Chondrocyte (in vitro differentiated cells): Measurements from ENCODE around the gene SLC29A3. TPM values are rescaled to one million over a fixed set of nuclear protein-coding genes. Genes with fewer than 3 reads are reported as not detected.
A peak's percentile ranks its signal among the peaks of the same experiment; 100 is the strongest.

ENCODE experiments used
- DNase-seq: peaks from one replicate; pipeline ENCODE4 v3.0.0; 2021; ENCODE audit warnings: mixed read lengths, low spot score
- H3K27ac Mint-ChIP-seq: one replicate; pipeline ENCODE4 v1.8.0; 2021; ENCODE audit warnings: mild to moderate bottlenecking, moderate library complexity, mixed read lengths; ENCODE audit not compliant: unreplicated experiment
- H3K27me3 Mint-ChIP-seq: 2 replicates; pipeline ENCODE4 v1.8.0; 2021; ENCODE audit warnings: low read depth, mixed read lengths
- H3K36me3 Mint-ChIP-seq: 2 replicates; pipeline ENCODE4 v1.8.0; 2021; ENCODE audit warnings: low read depth, mixed read lengths
- H3K4me1 Mint-ChIP-seq: 2 replicates; pipeline ENCODE4 v1.8.0; 2021; ENCODE audit warnings: low read depth, mild to moderate bottlenecking, mixed read lengths
- H3K4me3 Mint-ChIP-seq: one replicate; pipeline ENCODE4 v1.8.0; 2021; ENCODE audit warnings: mild to moderate bottlenecking, moderate library complexity, mixed read lengths; ENCODE audit not compliant: unreplicated experiment
- H3K9me3 Mint-ChIP-seq: 2 replicates; pipeline ENCODE4 v1.8.0; 2021; ENCODE audit warnings: low read depth, mixed read lengths
- total RNA-seq: library from RNA; stranded (reverse); gene quantifications from 3 replicates; pipeline ENCODE4 v1.2.1, GENCODE V29; 2021
- TF ChIP-seq, protein P1 (sequence below): fragments of 200-600 bp; sonication (generic); IDR thresholded peaks from 2 replicates; pipeline ENCODE4 v1.5.0; 2021; ENCODE audit warnings: antibody characterized with exemption, mild to moderate bottlenecking, moderate library complexity

SLC29A3 gene
- total RNA-seq, 1 donor from 2014 or later: 3.8 TPM

DNA sequence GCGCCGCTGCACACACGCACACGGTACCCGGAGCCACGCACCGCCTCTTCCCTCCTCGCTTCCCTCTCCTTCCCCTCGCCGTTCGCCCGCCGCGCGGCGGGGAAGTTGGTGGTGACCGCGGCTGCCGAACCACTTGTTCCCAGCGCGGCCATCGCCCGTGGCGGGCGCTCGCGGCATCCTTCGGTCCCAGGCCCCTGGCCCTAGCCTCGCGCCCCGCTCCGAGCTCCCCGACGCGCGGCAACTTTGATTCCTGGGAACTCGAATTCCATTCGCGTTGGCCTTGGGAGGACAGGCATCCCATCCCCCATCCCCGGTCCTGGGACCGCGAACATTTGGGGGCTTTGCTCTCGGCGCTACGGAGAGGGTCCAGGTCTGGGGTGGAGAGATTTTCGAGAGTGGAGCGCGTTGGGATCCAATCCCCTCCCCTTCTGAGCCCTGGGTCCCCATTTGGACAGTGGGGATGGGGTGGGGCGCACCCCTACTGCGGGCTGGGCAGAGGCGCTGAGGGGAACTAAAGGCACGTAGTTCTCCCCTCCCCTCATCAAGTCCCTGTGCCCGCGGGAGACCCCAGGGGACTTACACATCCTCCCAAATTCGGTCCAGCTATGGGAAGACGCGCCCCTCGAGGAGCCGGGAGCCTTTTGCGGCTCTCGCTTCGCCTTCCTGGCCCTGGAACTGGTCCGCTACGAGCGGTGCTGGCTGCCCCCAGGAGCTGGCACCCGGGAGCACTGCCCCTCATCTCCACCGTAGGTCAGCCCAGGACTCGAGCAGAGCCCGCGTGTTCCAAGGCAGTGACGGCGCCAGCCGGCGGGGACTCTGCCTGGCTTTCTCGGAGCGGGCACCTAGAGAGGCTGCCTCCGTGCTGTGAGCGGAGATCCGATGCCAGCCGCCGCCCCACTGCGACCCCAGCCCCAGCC, 78.5 kb downstream of the SLC29A3 start:
- H3K4me3 Mint-ChIP-seq: peak overlapping the region; percentile 52
- no peaks in the 10 kb centered on the region for H3K9me3 Mint-ChIP-seq
- TF ChIP-seq, protein P1, sequence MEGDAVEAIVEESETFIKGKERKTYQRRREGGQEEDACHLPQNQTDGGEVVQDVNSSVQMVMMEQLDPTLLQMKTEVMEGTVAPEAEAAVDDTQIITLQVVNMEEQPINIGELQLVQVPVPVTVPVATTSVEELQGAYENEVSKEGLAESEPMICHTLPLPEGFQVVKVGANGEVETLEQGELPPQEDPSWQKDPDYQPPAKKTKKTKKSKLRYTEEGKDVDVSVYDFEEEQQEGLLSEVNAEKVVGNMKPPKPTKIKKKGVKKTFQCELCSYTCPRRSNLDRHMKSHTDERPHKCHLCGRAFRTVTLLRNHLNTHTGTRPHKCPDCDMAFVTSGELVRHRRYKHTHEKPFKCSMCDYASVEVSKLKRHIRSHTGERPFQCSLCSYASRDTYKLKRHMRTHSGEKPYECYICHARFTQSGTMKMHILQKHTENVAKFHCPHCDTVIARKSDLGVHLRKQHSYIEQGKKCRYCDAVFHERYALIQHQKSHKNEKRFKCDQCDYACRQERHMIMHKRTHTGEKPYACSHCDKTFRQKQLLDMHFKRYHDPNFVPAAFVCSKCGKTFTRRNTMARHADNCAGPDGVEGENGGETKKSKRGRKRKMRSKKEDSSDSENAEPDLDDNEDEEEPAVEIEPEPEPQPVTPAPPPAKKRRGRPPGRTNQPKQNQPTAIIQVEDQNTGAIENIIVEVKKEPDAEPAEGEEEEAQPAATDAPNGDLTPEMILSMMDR: no peak
- H3K27ac Mint-ChIP-seq: no peak overlapping the region
- H3K4me1 Mint-ChIP-seq: peaks cover 6% of the 10 kb centered on the region
- DNase-seq: no peak
- H3K36me3 Mint-ChIP-seq: no peaks in the 10 kb centered on the region
- peaks cover 73% of the 10 kb centered on the region for H3K27me3 Mint-ChIP-seq

DNA sequence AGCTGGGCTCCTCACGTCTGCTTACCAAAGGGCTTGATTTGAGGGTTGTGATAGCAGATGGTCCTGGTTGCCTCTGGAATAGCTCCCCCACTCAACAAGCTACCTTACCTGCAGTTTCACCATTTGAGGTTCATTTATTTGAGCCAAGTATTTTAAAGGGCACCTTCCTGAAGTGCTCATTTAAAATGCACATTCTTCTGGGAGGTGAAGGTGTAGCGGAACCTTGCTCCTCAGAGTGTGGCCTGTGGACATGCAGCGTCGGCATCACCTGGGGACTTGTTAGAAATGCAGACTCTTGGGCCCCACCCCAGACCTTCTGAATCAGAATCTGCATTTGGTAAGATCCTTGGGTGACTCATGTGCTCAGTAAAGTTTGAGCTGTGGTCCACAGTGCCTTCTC, 79.9 kb downstream of the SLC29A3 start:
- no peak overlapping the region for H3K27ac Mint-ChIP-seq
- peaks cover 64% of the 10 kb centered on the region for H3K27me3 Mint-ChIP-seq
- H3K4me3 Mint-ChIP-seq: no peak overlapping the region
- H3K36me3 Mint-ChIP-seq: no peaks in the 10 kb centered on the region
- TF ChIP-seq, protein P1: no peak
- no peaks in the 10 kb centered on the region for H3K9me3 Mint-ChIP-seq
- DNase-seq: no peak
- H3K4me1 Mint-ChIP-seq: peaks cover 6% of the 10 kb centered on the region

DNA sequence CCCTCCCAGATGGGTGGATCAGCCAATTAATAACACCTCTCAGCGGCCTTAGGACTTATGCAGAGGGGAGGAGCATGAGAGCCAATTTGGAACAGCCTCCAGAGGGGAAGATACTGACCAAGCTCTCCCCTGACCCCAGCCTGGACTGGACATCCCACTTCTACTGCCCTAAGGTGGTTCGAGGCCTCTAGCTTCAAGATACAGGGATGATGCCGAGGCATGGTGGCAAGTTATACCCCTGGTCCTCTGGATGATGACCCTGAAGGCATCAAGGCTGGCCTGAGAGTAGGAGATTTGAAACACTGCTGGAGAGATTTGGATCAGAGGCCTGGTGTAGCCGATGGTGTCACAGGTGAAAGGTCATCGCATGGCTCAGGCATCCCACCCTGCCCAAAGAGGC, 80.9 kb downstream of the SLC29A3 start:
- no peak overlapping the region for H3K4me3 Mint-ChIP-seq
- no peak for DNase-seq
- TF ChIP-seq, protein P1: no peak
- H3K9me3 Mint-ChIP-seq: no peaks in the 10 kb centered on the region
- no peaks in the 10 kb centered on the region for H3K36me3 Mint-ChIP-seq
- peaks cover 6% of the 10 kb centered on the region for H3K4me1 Mint-ChIP-seq
- no peak overlapping the region for H3K27ac Mint-ChIP-seq
- peaks cover 68% of the 10 kb centered on the region for H3K27me3 Mint-ChIP-seq

DNA sequence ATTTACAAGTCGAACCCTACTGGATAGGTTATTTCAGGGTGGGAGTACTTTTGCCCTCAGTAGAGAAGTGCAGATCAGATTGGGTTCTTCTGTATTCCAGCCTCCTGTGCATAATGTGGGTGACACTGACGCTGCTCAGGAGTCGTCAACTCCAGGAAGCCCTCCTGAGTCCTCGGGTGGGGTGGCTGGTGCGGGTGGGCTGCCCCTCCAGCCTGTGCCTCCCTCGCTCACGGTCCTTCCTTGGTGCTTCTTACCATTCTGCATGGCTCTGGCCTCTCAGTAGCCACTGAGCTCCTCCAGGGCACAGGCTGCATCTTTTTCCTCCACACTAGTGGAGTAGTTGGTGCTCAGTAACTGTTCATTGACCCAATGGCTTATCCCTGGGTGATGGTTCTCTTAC, 82.0 kb downstream of the SLC29A3 start:
- Mint-ChIP-seq H3K9me3 (no peaks in the 10 kb centered on the region), H3K36me3 (no peaks in the 10 kb centered on the region), H3K4me3 (no peak overlapping the region), H3K27me3 (peaks cover 69% of the 10 kb centered on the region), H3K4me1 (peaks cover 6% of the 10 kb centered on the region), H3K27ac (no peak overlapping the region)
- TF ChIP-seq, protein P1: no peak
- no peak for DNase-seq

DNA sequence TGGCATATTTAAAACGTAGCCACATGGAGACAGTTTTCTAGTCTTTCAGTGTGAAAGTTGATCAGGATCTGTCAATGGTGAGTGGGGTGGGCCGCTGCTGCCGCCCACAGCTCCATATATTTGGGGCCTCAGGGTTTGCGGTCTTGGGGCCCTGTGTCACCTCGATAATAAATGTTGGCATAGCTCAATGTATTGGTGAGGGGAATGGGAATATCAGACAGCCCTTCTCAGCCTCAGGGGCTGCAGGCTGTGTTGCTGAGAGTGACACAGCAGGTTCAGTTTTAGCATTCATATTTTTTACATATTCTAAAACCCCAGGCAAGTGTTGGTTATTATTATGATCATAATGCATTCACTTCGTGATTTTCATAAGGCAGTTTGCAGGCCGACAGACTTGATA, 82.9 kb downstream of the SLC29A3 start:
- Mint-ChIP-seq H3K4me1 (peaks cover 6% of the 10 kb centered on the region), H3K27ac (no peak overlapping the region), H3K36me3 (no peaks in the 10 kb centered on the region), H3K4me3 (no peak overlapping the region), H3K9me3 (no peaks in the 10 kb centered on the region), H3K27me3 (peaks cover 72% of the 10 kb centered on the region)
- TF ChIP-seq, protein P1: no peak
- DNase-seq: no peak
